ENCODE measurements around the gene KCNQ2. TPM values are rescaled to one million over a fixed set of nuclear protein-coding genes. Genes with fewer than 3 reads are reported as not detected.

Gene KCNQ2
- total and polyA plus RNA-seq, 5 donors = under 0.01 to 2.3 (median 1.1) TPM; not detected in 2

- no peaks in the 10 kb centered on the region for H3K27me3 ChIP-seq (ENCODE audit: control insufficient read depth, insufficient read depth)
- no peak overlapping the region for H3K4me3 ChIP-seq (ENCODE audit: low read length)
- ATAC-seq (no peak), DNase-seq (peak in 2 of 3 donors; percentile 30 to 41)
- H3K27ac ChIP-seq (ENCODE audit: low read length) = peak overlapping the region; percentile 66
- intact Hi-C loops (cut with DNase I) = no loop called here
- peaks cover 3% of the 10 kb centered on the region for H3K4me1 ChIP-seq (ENCODE audit: control insufficient read depth, insufficient read depth, low read length)
- H3K9me3 ChIP-seq (ENCODE audit: control insufficient read depth, low read length) = peaks cover 8% of the 10 kb centered on the region
- WGBS = 77% methylated on average over 27 of the region's 27 CpGs
These were observed 28.7 kb upstream of the KCNQ2 start for GRCh38 chr20:63500902-63501817.

GRCh38 chr20:63500151-63500901 lies 27.9 kb upstream of the KCNQ2 start:
- no peaks in the 10 kb centered on the region for H3K27me3 ChIP-seq (ENCODE audit: control insufficient read depth, insufficient read depth)
- peaks cover 3% of the 10 kb centered on the region for H3K4me1 ChIP-seq (ENCODE audit: control insufficient read depth, insufficient read depth, low read length)
- ATAC-seq = no peak
- peaks cover 2% of the 10 kb centered on the region for H3K9me3 ChIP-seq (ENCODE audit: control insufficient read depth, low read length)
- H3K27ac ChIP-seq (ENCODE audit: low read length) = peak overlapping the region; percentile 66
- peak in 1 of 3 donors; percentile 51 for DNase-seq
- H3K4me3 ChIP-seq (ENCODE audit: low read length) = no peak overlapping the region
- 60% methylated on average over 24 of the region's 24 CpGs for WGBS
- intact Hi-C loops (cut with DNase I) = no loop called here

GRCh38 chr20:63499338-63499969 lies 27.0 kb upstream of the KCNQ2 start:
- DNase-seq = peak in 2 of 3 donors; percentile 62
- ATAC-seq = no peak
- no peaks in the 10 kb centered on the region for H3K27me3 ChIP-seq (ENCODE audit: control insufficient read depth, insufficient read depth)
- H3K27ac ChIP-seq (ENCODE audit: low read length) = peak overlapping the region; percentile 42
- intact Hi-C loops (cut with DNase I) = no loop called here
- peaks cover 3% of the 10 kb centered on the region for H3K4me1 ChIP-seq (ENCODE audit: control insufficient read depth, insufficient read depth, low read length)
- WGBS = 9% methylated on average over 48 of the region's 48 CpGs
- peak overlapping the region; percentile 71 for H3K4me3 ChIP-seq (ENCODE audit: low read length)
- H3K9me3 ChIP-seq (ENCODE audit: control insufficient read depth, low read length) = no peaks in the 10 kb centered on the region

GRCh38 chr20:63498960-63499337 lies 26.5 kb upstream of the KCNQ2 start, which contains the start of gene EEF1A2:
Gene EEF1A2 (minus strand): TSS chr20:63499083. CDS start chr20:63497763, 1,320 bp downstream.
- H3K4me3 ChIP-seq (ENCODE audit: low read length) = peak within 1 kb of the TSS; percentile 71
- H3K4me1 ChIP-seq (ENCODE audit: control insufficient read depth, insufficient read depth, low read length) = peaks cover 3% of the 10 kb centered on the region
- WGBS = under 1% methylated on average over 57 of the region's 58 CpGs
- ATAC-seq (peak in 1 of 2 donors; percentile 1), DNase-seq (peak; percentile 58 to 89 (median 85))
- intact Hi-C loops (cut with DNase I) = no loop called here
- H3K27me3 ChIP-seq (ENCODE audit: control insufficient read depth, insufficient read depth) = no peaks in the 10 kb centered on the region
- peak within 1 kb of the TSS; percentile 53 for H3K27ac ChIP-seq (ENCODE audit: low read length)
- no peaks in the 10 kb centered on the region for H3K9me3 ChIP-seq (ENCODE audit: control insufficient read depth, low read length)

- Histone ChIP-seq H3K27ac (ENCODE audit: low read length) (peak overlapping the region; percentile 53), H3K9me3 (ENCODE audit: control insufficient read depth, low read length) (no peaks in the 10 kb centered on the region), H3K27me3 (ENCODE audit: control insufficient read depth, insufficient read depth) (no peaks in the 10 kb centered on the region), H3K4me1 (ENCODE audit: control insufficient read depth, insufficient read depth, low read length) (peaks cover 3% of the 10 kb centered on the region), H3K4me3 (ENCODE audit: low read length) (peak overlapping the region; percentile 71)
- DNase-seq (peak; percentile 63 to 84 (median 72)), ATAC-seq (peak; percentile 30 to 56)
- intact Hi-C loops (cut with DNase I) = no loop called here
- 5% methylated on average over 60 of the region's 60 CpGs for WGBS
These were observed 25.8 kb upstream of the KCNQ2 start for GRCh38 chr20:63497946-63498935.

GRCh38 chr20:63497138-63497945 lies 24.9 kb upstream of the KCNQ2 start:
- intact Hi-C loops (cut with DNase I) = no loop called here
- 65% methylated on average over 20 of the region's 20 CpGs for WGBS
- DNase-seq (peak in 2 of 3 donors; percentile 68 to 82), ATAC-seq (peak; percentile 29 to 38)
- H3K27ac ChIP-seq (ENCODE audit: low read length) = peak overlapping the region; percentile 53
- no peaks in the 10 kb centered on the region for H3K27me3 ChIP-seq (ENCODE audit: control insufficient read depth, insufficient read depth)
- H3K4me3 ChIP-seq (ENCODE audit: low read length) = peak overlapping the region; percentile 71
- H3K9me3 ChIP-seq (ENCODE audit: control insufficient read depth, low read length) = no peaks in the 10 kb centered on the region
- peaks cover 3% of the 10 kb centered on the region for H3K4me1 ChIP-seq (ENCODE audit: control insufficient read depth, insufficient read depth, low read length)

- WGBS = 59% methylated on average over 16 of the region's 16 CpGs
- peaks cover 3% of the 10 kb centered on the region for H3K4me1 ChIP-seq (ENCODE audit: control insufficient read depth, insufficient read depth, low read length)
- H3K4me3 ChIP-seq (ENCODE audit: low read length) = peak overlapping the region; percentile 71
- intact Hi-C loops (cut with DNase I) = no loop called here
- H3K9me3 ChIP-seq (ENCODE audit: control insufficient read depth, low read length) = no peaks in the 10 kb centered on the region
- no peaks in the 10 kb centered on the region for H3K27me3 ChIP-seq (ENCODE audit: control insufficient read depth, insufficient read depth)
- ATAC-seq = peak; percentile 1
- peak overlapping the region; percentile 15 for H3K27ac ChIP-seq (ENCODE audit: low read length)
- DNase-seq = peak; percentile 14 to 66 (median 34)
These were observed 24.2 kb upstream of the KCNQ2 start for GRCh38 chr20:63496596-63497120.

GRCh38 chr20:63495741-63496595 lies 23.5 kb upstream of the KCNQ2 start:
- Histone ChIP-seq H3K4me1 (ENCODE audit: control insufficient read depth, insufficient read depth, low read length) (peaks cover 3% of the 10 kb centered on the region), H3K27me3 (ENCODE audit: control insufficient read depth, insufficient read depth) (no peaks in the 10 kb centered on the region), H3K4me3 (ENCODE audit: low read length) (peak overlapping the region; percentile 71), H3K27ac (ENCODE audit: low read length) (no peak overlapping the region), H3K9me3 (ENCODE audit: control insufficient read depth, low read length) (no peaks in the 10 kb centered on the region)
- 23% methylated on average over 48 of the region's 48 CpGs for WGBS
- DNase-seq = peak; percentile 73 to 90 (median 88)
- intact Hi-C loops (cut with DNase I) = no loop called here
- peak; percentile 36 to 38 for ATAC-seq
